CD4-positive, alpha-beta T cell treated with Interleukin-17A for 1 hour (primary cell): ENCODE data around the gene PCDH17.

Experiments used
- DNase-seq: peaks from one replicate; pipeline ENCODE4 v3.0.0-alpha.2; 2020

The PCDH17 gene

GRCh38 chr13:57631596-57632275, at the start of gene PCDH17:
Gene PCDH17 (plus strand): TSS chr13:57631744. CDS start chr13:57632547, 803 bp downstream.
- DNase-seq: no peak

- no peak for DNase-seq
Measured at GRCh38 chr13:57582032-57582431, 49.5 kb upstream of the PCDH17 start.

GRCh38 chr13:57583529-57583928, 48.0 kb upstream of the PCDH17 start:
- DNase-seq: no peak

GRCh38 chr13:57588639-57589038, 42.9 kb upstream of the PCDH17 start:
- DNase-seq: no peak

GRCh38 chr13:57595775-57596174, 35.8 kb upstream of the PCDH17 start:
- DNase-seq: no peak

GRCh38 chr13:57601536-57601935, 30.0 kb upstream of the PCDH17 start:
- no peak for DNase-seq

- DNase-seq: no peak
Measured at GRCh38 chr13:57604442-57604841, 27.1 kb upstream of the PCDH17 start.

GRCh38 chr13:57611969-57612368, 19.6 kb upstream of the PCDH17 start:
- DNase-seq: no peak

GRCh38 chr13:57612568-57612967, 19.0 kb upstream of the PCDH17 start:
- no peak for DNase-seq

- DNase-seq: peak; percentile 29
Measured at GRCh38 chr13:57624565-57625435, 6.7 kb upstream of the PCDH17 start.

- DNase-seq: peak; percentile 10
Measured at GRCh38 chr13:57627663-57628062, 3.9 kb upstream of the PCDH17 start.

GRCh38 chr13:57629391-57629804, 2.1 kb upstream of the PCDH17 start:
- DNase-seq: no peak

- DNase-seq: peak; percentile 56
Measured at GRCh38 chr13:57629821-57630235, 1.7 kb upstream of the PCDH17 start.

- DNase-seq: no peak
Measured at GRCh38 chr13:57630661-57631595, 616 bp upstream of the PCDH17 start.

- no peak for DNase-seq
Measured at GRCh38 chr13:57632276-57633140, 964 bp downstream of the PCDH17 start.

GRCh38 chr13:57633141-57633949, 1.8 kb downstream of the PCDH17 start:
- DNase-seq: no peak

GRCh38 chr13:57633950-57634838, 2.6 kb downstream of the PCDH17 start:
- DNase-seq: no peak

- no peak for DNase-seq
Measured at GRCh38 chr13:57634839-57635165, 3.3 kb downstream of the PCDH17 start.

- no peak for DNase-seq
Measured at GRCh38 chr13:57635541-57636085, 4.1 kb downstream of the PCDH17 start.

- DNase-seq: no peak
Measured at GRCh38 chr13:57636816-57637215, 5.3 kb downstream of the PCDH17 start.
